ENCODE results near the gene PRDM12.

PRDM12 gene

GRCh38 chr9:130664251-130665028, at the start of gene PRDM12:
Gene PRDM12 (plus strand): TSS chr9:130664594. CDS start chr9:130664654, 60 bp downstream.
- no peak for DNase-seq (ENCODE audit: low read depth in 2 of 2, low spot score in 1 of 2)

GRCh38 chr9:130616451-130616850, 47.9 kb upstream of the PRDM12 start:
- no peak for DNase-seq (ENCODE audit: low read depth in 2 of 2, low spot score in 1 of 2)

GRCh38 chr9:130623466-130623865, 40.9 kb upstream of the PRDM12 start:
- no peak for DNase-seq (ENCODE audit: low read depth in 2 of 2, low spot score in 1 of 2)

- DNase-seq (ENCODE audit: low read depth in 2 of 2, low spot score in 1 of 2) = no peak
Measured at GRCh38 chr9:130624154-130624553, 40.2 kb upstream of the PRDM12 start.

- no peak for DNase-seq (ENCODE audit: low read depth in 2 of 2, low spot score in 1 of 2)
Measured at GRCh38 chr9:130626249-130626996, 38.0 kb upstream of the PRDM12 start.

GRCh38 chr9:130627051-130627450, 37.3 kb upstream of the PRDM12 start:
- DNase-seq (ENCODE audit: low read depth in 2 of 2, low spot score in 1 of 2) = no peak

GRCh38 chr9:130627896-130628792, 36.2 kb upstream of the PRDM12 start:
- no peak for DNase-seq (ENCODE audit: low read depth in 2 of 2, low spot score in 1 of 2)

- DNase-seq (ENCODE audit: low read depth in 2 of 2, low spot score in 1 of 2) = no peak
Measured at GRCh38 chr9:130629443-130630070, 34.8 kb upstream of the PRDM12 start.

- DNase-seq (ENCODE audit: low read depth in 2 of 2, low spot score in 1 of 2) = no peak
Measured at GRCh38 chr9:130630071-130630450, 34.3 kb upstream of the PRDM12 start.

- DNase-seq (ENCODE audit: low read depth in 2 of 2, low spot score in 1 of 2) = no peak
Measured at GRCh38 chr9:130630506-130631330, 33.7 kb upstream of the PRDM12 start.

GRCh38 chr9:130631331-130632080, 32.9 kb upstream of the PRDM12 start:
- no peak for DNase-seq (ENCODE audit: low read depth in 2 of 2, low spot score in 1 of 2)

- DNase-seq (ENCODE audit: low read depth in 2 of 2, low spot score in 1 of 2) = no peak
Measured at GRCh38 chr9:130632081-130632710, 32.2 kb upstream of the PRDM12 start.

- no peak for DNase-seq (ENCODE audit: low read depth in 2 of 2, low spot score in 1 of 2)
Measured at GRCh38 chr9:130632841-130633240, 31.6 kb upstream of the PRDM12 start.

GRCh38 chr9:130633336-130634190, 30.8 kb upstream of the PRDM12 start:
- no peak for DNase-seq (ENCODE audit: low read depth in 2 of 2, low spot score in 1 of 2)

GRCh38 chr9:130634191-130634768, 30.1 kb upstream of the PRDM12 start:
- DNase-seq (ENCODE audit: low read depth in 2 of 2, low spot score in 1 of 2) = no peak

GRCh38 chr9:130634801-130635200, 29.6 kb upstream of the PRDM12 start:
- DNase-seq (ENCODE audit: low read depth in 2 of 2, low spot score in 1 of 2) = no peak

- DNase-seq (ENCODE audit: low read depth in 2 of 2, low spot score in 1 of 2) = no peak
Measured at GRCh38 chr9:130635306-130635705, 29.1 kb upstream of the PRDM12 start.
